HepG2 (cell line): Measurements from ENCODE around the gene ADRM1. TPM values are rescaled to one million over a fixed set of nuclear protein-coding genes. Genes with fewer than 3 reads are reported as not detected.

Source experiments
- ATF1 ChIP-seq: IDR thresholded peaks from 2 replicates; pipeline ENCODE4 v1.6.1; 2016; ENCODE audit warnings: mild to moderate bottlenecking, control low read depth
- ATF7-NPFF ChIP-seq: sonication (generic); formaldehyde crosslinking; IDR thresholded peaks from 2 replicates; pipeline ENCODE4 v1.8.1; 2023; ENCODE audit warnings: mild to moderate bottlenecking, low read depth, missing genetic modification reagents, moderate library complexity
- ELF1 ChIP-seq: sonication (generic); formaldehyde crosslinking; IDR thresholded peaks from 2 replicates; pipeline ENCODE4 v1.4.0; 2020; ENCODE audit warnings: missing genetic modification reagents
- FOSL1 ChIP-seq: sonication (generic); formaldehyde crosslinking; IDR thresholded peaks from 2 replicates; pipeline ENCODE4 v1.9.0; 2021; ENCODE audit warnings: missing genetic modification reagents, borderline replicate concordance
- FOXO4 ChIP-seq: sonication (generic); formaldehyde crosslinking; conservative IDR thresholded peaks from 2 replicates; pipeline ENCODE4 v1.8.1; 2023; ENCODE audit warnings: missing genetic modification reagents
- GLI4 ChIP-seq: sonication (generic); formaldehyde crosslinking; IDR thresholded peaks from 2 replicates; pipeline ENCODE4 v1.5.1; 2020; ENCODE audit warnings: missing genetic modification reagents, mild to moderate bottlenecking, moderate library complexity, borderline replicate concordance
- HNRNPH1 ChIP-seq: fragments of 200-400 bp; formaldehyde crosslinking; optimal IDR thresholded peaks from 2 replicates; pipeline ENCODE3; 2017; ENCODE audit warnings: mild to moderate bottlenecking, low read depth, low read length
- IKZF1 ChIP-seq: fragments of 450-650 bp; IDR thresholded peaks from 2 replicates; pipeline ENCODE4 v1.7.1; 2016
- RELA ChIP-seq: sonication (generic); formaldehyde crosslinking; IDR thresholded peaks from 2 replicates; pipeline ENCODE4 v1.4.0; 2020; ENCODE audit warnings: missing genetic modification reagents
- STAT5B ChIP-seq: sonication (generic); formaldehyde crosslinking; IDR thresholded peaks from 2 replicates; pipeline ENCODE4 v1.4.0; 2020; ENCODE audit warnings: missing genetic modification reagents
- TBX3 ChIP-seq: fragments of 450-650 bp; IDR thresholded peaks from 2 replicates; pipeline ENCODE4 v1.6.1; 2017; ENCODE audit warnings: antibody characterized with exemption, mild to moderate bottlenecking, inconsistent platforms, borderline replicate concordance
- TRAFD1 ChIP-seq: sonication (generic); formaldehyde crosslinking; IDR thresholded peaks from 2 replicates; pipeline ENCODE4 v1.5.1; 2020; ENCODE audit warnings: missing genetic modification reagents, mild to moderate bottlenecking, borderline replicate concordance
- ZBTB44 ChIP-seq: sonication (generic); formaldehyde crosslinking; IDR thresholded peaks from 2 replicates; pipeline ENCODE4 v1.4.0; 2020; ENCODE audit warnings: missing genetic modification reagents
- ZBTB7B ChIP-seq: sonication (generic); formaldehyde crosslinking; IDR thresholded peaks from 2 replicates; pipeline ENCODE4 v1.4.0; 2020; ENCODE audit warnings: missing genetic modification reagents
- ZMAT5 ChIP-seq: sonication (generic); formaldehyde crosslinking; IDR thresholded peaks from 2 replicates; pipeline ENCODE4 v1.5.0; 2020; ENCODE audit warnings: mild to moderate bottlenecking, low read depth, missing genetic modification reagents, borderline replicate concordance
- ZNF207 ChIP-seq: fragments of 450-650 bp; IDR thresholded peaks from 2 replicates; pipeline ENCODE4 v1.6.1; 2016; ENCODE audit warnings: antibody characterized with exemption, borderline replicate concordance
- ZNF224 ChIP-seq: sonication (generic); formaldehyde crosslinking; IDR thresholded peaks from 2 replicates; pipeline ENCODE4 v1.5.0; 2020; ENCODE audit warnings: mild to moderate bottlenecking, missing genetic modification reagents
- ZNF367 ChIP-seq: sonication (generic); formaldehyde crosslinking; IDR thresholded peaks from 2 replicates; pipeline ENCODE4 v1.4.0; 2020; ENCODE audit warnings: missing genetic modification reagents, borderline replicate concordance
- ZNF431 ChIP-seq: sonication (generic); formaldehyde crosslinking; IDR thresholded peaks from 2 replicates; pipeline ENCODE4 v1.9.0; 2022; ENCODE audit warnings: missing genetic modification reagents, low read depth, mild to moderate bottlenecking, borderline replicate concordance
- ZNF577 ChIP-seq: sonication (generic); formaldehyde crosslinking; IDR thresholded peaks from 2 replicates; pipeline ENCODE4 v1.4.0; 2020; ENCODE audit warnings: mild to moderate bottlenecking, low read depth, missing genetic modification reagents, borderline replicate concordance
- ZNF605 ChIP-seq: sonication (generic); formaldehyde crosslinking; IDR thresholded peaks from 2 replicates; pipeline ENCODE4 v1.8.0; 2022; ENCODE audit warnings: mild to moderate bottlenecking, missing genetic modification reagents
- ZNF672 ChIP-seq: sonication (generic); formaldehyde crosslinking; IDR thresholded peaks from 2 replicates; pipeline ENCODE4 v1.8.1; 2022; ENCODE audit warnings: missing genetic modification reagents
- ZNF703 ChIP-seq: sonication (generic); formaldehyde crosslinking; IDR thresholded peaks from 2 replicates; pipeline ENCODE4 v1.5.1; 2020; ENCODE audit warnings: missing genetic modification reagents, mild to moderate bottlenecking, moderate library complexity, borderline replicate concordance
- ZNF768 ChIP-seq: sonication (generic); formaldehyde crosslinking; IDR thresholded peaks from 2 replicates; pipeline ENCODE4 v1.4.0; 2020; ENCODE audit warnings: missing genetic modification reagents
- polyA plus RNA-seq, 8 experiments: library from polyadenylated mRNA; depleted of rRNA in 3 of 8; stranded (reverse) in 7 of 8; unstranded in 1 of 8; fragments of >200 nt; fragmentation: Illumina TruSeq in 4 of 8; extraction: Trizol in 4 of 8; gene quantifications; 2 replicates each; pipeline versions ENCODE4 v1.2.1 to v1.2.3, GENCODE V29; 2011 to 2016; ENCODE audit warnings: low read depth in 4 of 8, missing spikeins in 1 of 8, mixed read lengths in 1 of 8; ENCODE audit not compliant: insufficient read depth in 1 of 8
- total RNA-seq, 5 experiments: library from RNA; depleted of rRNA; stranded (reverse); fragments of >200 nt; fragmentation: Illumina TruSeq; extraction: Trizol; gene quantifications; 2 replicates each; pipeline ENCODE4 v1.2.3, GENCODE V29; 2016; ENCODE audit warnings: low read depth in 1 of 5
- TF ChIP-seq, protein P1 (sequence below): sonication (generic); formaldehyde crosslinking; IDR thresholded peaks from 2 replicates; pipeline ENCODE4 v1.4.0; 2020; ENCODE audit warnings: missing genetic modification reagents

ADRM1 gene
- total and polyA plus RNA-seq, 2 of the 13 experiments (the other 11 are each of a cell fraction or from before 2014, with no cell fraction given), result 92.9 to 154 TPM

DNA sequence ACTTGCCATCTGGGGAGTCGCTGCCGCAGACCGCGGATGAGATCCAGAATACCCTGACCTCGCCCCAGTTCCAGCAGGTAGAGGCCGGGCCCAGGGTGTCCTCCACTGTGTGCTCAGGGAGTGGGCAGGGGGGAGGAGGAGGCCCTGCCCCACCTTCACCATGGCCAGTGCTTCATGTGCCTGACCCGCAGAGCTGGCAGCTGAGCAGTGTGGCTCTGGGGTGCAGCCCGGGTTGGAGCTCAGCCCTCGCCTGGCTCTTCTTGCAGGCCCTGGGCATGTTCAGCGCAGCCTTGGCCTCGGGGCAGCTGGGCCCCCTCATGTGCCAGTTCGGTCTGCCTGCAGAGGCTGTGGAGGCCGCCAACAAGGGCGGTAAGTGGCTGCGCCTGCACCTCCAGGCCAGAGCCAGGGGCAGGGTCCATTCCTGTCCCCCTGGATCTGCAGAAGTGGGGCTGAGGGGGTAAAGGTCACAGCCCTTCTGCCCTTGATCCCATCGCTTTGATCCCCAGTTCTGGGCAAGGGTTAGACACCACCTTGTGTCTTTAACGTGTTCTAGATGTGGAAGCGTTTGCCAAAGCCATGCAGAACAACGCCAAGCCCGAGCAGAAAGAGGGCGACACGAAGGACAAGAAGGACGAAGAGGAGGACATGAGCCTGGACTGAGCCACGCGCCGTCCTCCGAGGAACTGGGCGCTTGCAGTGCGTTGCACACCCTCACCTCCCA lies 5.5 kb downstream of the ADRM1 start (continued):
- TF ChIP-seq ZBTB44 (CRISPR knock-in tag) (no peak), ZNF431 (no peak), TRAFD1 (no peak), TBX3 (no peak), FOSL1 (no peak), ZBTB7B (no peak), HNRNPH1 (no peak), ATF1 (CRISPR knock-in tag) (no peak), FOXO4 (no peak), ZNF367 (no peak), ZNF605 (CRISPR knock-in tag) (no peak), ELF1 (CRISPR knock-in tag) (no peak), GLI4 (CRISPR knock-in tag) (no peak), ZNF768 (CRISPR knock-in tag) (peak; percentile 44; the same call in 1 of the 2 replicates), STAT5B (CRISPR knock-in tag) (no peak), ZNF224 (CRISPR knock-in tag) (no peak), ZNF672 (CRISPR knock-in tag) (no peak), ZNF703 (CRISPR knock-in tag) (no peak), ZNF207 (no peak), ZMAT5 (no peak), ATF7-NPFF (CRISPR knock-in tag) (no peak), IKZF1 (no peak), ZNF577 (no peak), RELA (CRISPR knock-in tag) (no peak)
- TF ChIP-seq, protein P1, sequence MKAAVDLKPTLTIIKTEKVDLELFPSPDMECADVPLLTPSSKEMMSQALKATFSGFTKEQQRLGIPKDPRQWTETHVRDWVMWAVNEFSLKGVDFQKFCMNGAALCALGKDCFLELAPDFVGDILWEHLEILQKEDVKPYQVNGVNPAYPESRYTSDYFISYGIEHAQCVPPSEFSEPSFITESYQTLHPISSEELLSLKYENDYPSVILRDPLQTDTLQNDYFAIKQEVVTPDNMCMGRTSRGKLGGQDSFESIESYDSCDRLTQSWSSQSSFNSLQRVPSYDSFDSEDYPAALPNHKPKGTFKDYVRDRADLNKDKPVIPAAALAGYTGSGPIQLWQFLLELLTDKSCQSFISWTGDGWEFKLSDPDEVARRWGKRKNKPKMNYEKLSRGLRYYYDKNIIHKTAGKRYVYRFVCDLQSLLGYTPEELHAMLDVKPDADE (CRISPR knock-in tag), result no peak
